ENCODE measurements around the gene HSPBP1.

DNA sequence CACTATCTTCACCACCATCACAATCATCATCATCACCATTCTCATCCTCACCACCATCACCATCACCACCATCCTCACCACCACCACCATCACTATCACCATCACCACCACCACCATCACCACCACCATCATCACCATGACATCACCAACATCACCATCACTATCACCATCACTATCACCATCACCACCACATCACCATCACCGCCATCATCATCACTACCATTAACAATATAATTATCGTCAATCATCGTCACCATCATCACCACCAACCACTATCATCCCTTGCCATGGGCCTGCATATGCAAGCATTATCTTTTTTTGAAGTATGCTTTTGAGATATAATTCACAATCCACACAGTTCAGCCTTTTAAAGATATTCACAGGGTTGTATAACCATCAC lies 13.5 kb downstream of the HSPBP1 start:
- no peak for TF ChIP-seq EZH2 (IDR thresholded peaks at IDR 0.05; ENCODE audit: borderline replicate concordance, low read depth, low read length, severe bottlenecking)
- no peak for TF ChIP-seq POLR2AphosphoS5 (IDR thresholded peaks at IDR 0.05; ENCODE audit: insufficient read depth, low read depth, low read length)
- no peak for TF ChIP-seq JUN (IDR thresholded peaks at IDR 0.05; ENCODE audit: borderline replicate concordance, insufficient read depth, insufficient read length, low read depth)
- no peak for TF ChIP-seq POLR2A (IDR thresholded peaks at IDR 0.05; ENCODE audit: low read depth, low read length)
- no peak for TF ChIP-seq CTCF (IDR thresholded peaks at IDR 0.05; ENCODE audit: extremely low read depth in 1 of 2, insufficient read depth in 1 of 2, low read depth in 1 of 2, low read length in 2 of 2)
- no peak for TF ChIP-seq MAX (IDR thresholded peaks at IDR 0.05; ENCODE audit: insufficient read depth, insufficient read length)
